ENCODE measurements around the gene MINDY3. TPM values are rescaled to one million over a fixed set of nuclear protein-coding genes. Genes with fewer than 3 reads are reported as not detected.
"Not testable (repeated sequence)": the region's sequence is repeated elsewhere in the genome, so short reads cannot be mapped to it uniquely, and the experiment has no call there.

MINDY3 gene
- total and polyA plus RNA-seq, 4 donors: 6.5 to 16.1 (median 12.3) TPM

DNA sequence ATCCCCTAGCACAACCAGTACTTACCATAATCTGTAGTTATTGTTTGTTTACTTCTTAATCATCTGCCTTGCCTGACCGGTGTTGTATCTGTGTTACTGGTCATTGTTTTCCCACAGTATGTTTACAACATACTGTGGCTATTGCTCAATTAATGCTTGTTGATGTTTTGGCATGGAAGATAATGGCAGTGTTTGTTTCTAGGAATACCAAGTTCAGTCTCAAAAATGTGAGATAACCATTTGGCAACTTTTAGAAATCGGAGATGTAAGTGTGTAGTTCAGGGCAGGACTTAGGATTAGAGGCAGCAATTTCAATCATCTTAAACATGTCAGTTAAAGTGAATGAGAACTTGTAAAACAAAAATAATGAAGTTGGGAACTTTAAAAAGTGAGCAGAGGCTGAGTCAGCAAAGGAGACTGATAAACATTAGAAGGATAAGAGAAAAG is 8.2 kb downstream of the MINDY3 start:
- peaks cover 0 to 9% (median 2%) of the 10 kb centered on the region in 4 donors for H3K4me1 ChIP-seq (ENCODE audit: control insufficient read depth in 4 of 4, insufficient read depth in 4 of 4, low read length in 3 of 4)
- no peak overlapping the region for H3K9ac ChIP-seq (ENCODE audit: low read depth in 1 of 2, low read length in 2 of 2)
- no peaks in the 10 kb centered on the region for H3K36me3 ChIP-seq (ENCODE audit: control insufficient read depth in 4 of 4, insufficient read depth in 3 of 4, low read depth in 1 of 4, low read length in 3 of 4)
- 40% methylated on average over 2 of the region's 2 CpGs for WGBS
- no peak for DNase-seq (ENCODE audit: low spot score)
- H3K27me3 ChIP-seq (ENCODE audit: control insufficient read depth in 4 of 4, insufficient read depth in 4 of 4, low read length in 3 of 4): no peaks in the 10 kb centered on the region
- TF ChIP-seq NR2F2 (IDR thresholded peaks at IDR 0.05) (no peak), TAF1 (conservative IDR thresholded peaks at IDR 0.05) (no peak), EGR1 (IDR thresholded peaks at IDR 0.05; ENCODE audit: low read depth in 2 of 2) (no peak), RXRA (IDR thresholded peaks at IDR 0.05) (no peak), RAD21 (IDR thresholded peaks at IDR 0.05) (no peak), FOXA1 (IDR thresholded peaks at IDR 0.05) (no peak), JUND (IDR thresholded peaks at IDR 0.05) (no peak), HNF4G (IDR thresholded peaks at IDR 0.05) (no peak), FOXA2 (IDR thresholded peaks at IDR 0.05) (no peak), GABPA (IDR thresholded peaks at IDR 0.05 in 1 of 2, conservative IDR thresholded peaks at IDR 0.05 in 1 of 2) (no peak), YY1 (IDR thresholded peaks at IDR 0.05) (no peak), SP1 (IDR thresholded peaks at IDR 0.05) (no peak), HNF4A (conservative IDR thresholded peaks at IDR 0.05) (no peak)
- TF ChIP-seq, protein P1, sequence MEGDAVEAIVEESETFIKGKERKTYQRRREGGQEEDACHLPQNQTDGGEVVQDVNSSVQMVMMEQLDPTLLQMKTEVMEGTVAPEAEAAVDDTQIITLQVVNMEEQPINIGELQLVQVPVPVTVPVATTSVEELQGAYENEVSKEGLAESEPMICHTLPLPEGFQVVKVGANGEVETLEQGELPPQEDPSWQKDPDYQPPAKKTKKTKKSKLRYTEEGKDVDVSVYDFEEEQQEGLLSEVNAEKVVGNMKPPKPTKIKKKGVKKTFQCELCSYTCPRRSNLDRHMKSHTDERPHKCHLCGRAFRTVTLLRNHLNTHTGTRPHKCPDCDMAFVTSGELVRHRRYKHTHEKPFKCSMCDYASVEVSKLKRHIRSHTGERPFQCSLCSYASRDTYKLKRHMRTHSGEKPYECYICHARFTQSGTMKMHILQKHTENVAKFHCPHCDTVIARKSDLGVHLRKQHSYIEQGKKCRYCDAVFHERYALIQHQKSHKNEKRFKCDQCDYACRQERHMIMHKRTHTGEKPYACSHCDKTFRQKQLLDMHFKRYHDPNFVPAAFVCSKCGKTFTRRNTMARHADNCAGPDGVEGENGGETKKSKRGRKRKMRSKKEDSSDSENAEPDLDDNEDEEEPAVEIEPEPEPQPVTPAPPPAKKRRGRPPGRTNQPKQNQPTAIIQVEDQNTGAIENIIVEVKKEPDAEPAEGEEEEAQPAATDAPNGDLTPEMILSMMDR (IDR thresholded peaks at IDR 0.05; ENCODE audit: low read depth, low read length, missing input control): no peak
- TF ChIP-seq, protein P2, sequence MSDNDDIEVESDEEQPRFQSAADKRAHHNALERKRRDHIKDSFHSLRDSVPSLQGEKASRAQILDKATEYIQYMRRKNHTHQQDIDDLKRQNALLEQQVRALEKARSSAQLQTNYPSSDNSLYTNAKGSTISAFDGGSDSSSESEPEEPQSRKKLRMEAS (IDR thresholded peaks at IDR 0.05): no peak
- TF ChIP-seq, protein P3, sequence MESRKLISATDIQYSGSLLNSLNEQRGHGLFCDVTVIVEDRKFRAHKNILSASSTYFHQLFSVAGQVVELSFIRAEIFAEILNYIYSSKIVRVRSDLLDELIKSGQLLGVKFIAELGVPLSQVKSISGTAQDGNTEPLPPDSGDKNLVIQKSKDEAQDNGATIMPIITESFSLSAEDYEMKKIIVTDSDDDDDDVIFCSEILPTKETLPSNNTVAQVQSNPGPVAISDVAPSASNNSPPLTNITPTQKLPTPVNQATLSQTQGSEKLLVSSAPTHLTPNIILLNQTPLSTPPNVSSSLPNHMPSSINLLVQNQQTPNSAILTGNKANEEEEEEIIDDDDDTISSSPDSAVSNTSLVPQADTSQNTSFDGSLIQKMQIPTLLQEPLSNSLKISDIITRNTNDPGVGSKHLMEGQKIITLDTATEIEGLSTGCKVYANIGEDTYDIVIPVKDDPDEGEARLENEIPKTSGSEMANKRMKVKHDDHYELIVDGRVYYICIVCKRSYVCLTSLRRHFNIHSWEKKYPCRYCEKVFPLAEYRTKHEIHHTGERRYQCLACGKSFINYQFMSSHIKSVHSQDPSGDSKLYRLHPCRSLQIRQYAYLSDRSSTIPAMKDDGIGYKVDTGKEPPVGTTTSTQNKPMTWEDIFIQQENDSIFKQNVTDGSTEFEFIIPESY (IDR thresholded peaks at IDR 0.05): no peak
- TF ChIP-seq, protein P4, sequence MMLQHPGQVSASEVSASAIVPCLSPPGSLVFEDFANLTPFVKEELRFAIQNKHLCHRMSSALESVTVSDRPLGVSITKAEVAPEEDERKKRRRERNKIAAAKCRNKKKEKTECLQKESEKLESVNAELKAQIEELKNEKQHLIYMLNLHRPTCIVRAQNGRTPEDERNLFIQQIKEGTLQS (IDR thresholded peaks at IDR 0.05): no peak
- TF ChIP-seq, protein P5, sequence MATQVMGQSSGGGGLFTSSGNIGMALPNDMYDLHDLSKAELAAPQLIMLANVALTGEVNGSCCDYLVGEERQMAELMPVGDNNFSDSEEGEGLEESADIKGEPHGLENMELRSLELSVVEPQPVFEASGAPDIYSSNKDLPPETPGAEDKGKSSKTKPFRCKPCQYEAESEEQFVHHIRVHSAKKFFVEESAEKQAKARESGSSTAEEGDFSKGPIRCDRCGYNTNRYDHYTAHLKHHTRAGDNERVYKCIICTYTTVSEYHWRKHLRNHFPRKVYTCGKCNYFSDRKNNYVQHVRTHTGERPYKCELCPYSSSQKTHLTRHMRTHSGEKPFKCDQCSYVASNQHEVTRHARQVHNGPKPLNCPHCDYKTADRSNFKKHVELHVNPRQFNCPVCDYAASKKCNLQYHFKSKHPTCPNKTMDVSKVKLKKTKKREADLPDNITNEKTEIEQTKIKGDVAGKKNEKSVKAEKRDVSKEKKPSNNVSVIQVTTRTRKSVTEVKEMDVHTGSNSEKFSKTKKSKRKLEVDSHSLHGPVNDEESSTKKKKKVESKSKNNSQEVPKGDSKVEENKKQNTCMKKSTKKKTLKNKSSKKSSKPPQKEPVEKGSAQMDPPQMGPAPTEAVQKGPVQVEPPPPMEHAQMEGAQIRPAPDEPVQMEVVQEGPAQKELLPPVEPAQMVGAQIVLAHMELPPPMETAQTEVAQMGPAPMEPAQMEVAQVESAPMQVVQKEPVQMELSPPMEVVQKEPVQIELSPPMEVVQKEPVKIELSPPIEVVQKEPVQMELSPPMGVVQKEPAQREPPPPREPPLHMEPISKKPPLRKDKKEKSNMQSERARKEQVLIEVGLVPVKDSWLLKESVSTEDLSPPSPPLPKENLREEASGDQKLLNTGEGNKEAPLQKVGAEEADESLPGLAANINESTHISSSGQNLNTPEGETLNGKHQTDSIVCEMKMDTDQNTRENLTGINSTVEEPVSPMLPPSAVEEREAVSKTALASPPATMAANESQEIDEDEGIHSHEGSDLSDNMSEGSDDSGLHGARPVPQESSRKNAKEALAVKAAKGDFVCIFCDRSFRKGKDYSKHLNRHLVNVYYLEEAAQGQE (IDR thresholded peaks at IDR 0.05): no peak
- no peak overlapping the region for H3K27ac ChIP-seq (ENCODE audit: low read depth in 1 of 2, low read length in 2 of 2)
- H3K9me3 ChIP-seq (ENCODE audit: control insufficient read depth in 4 of 4, low read length in 3 of 4): no peaks in the 10 kb centered on the region
- no peak overlapping the region for H3K4me3 ChIP-seq (ENCODE audit: low read depth in 1 of 3, low read length in 3 of 3)

DNA sequence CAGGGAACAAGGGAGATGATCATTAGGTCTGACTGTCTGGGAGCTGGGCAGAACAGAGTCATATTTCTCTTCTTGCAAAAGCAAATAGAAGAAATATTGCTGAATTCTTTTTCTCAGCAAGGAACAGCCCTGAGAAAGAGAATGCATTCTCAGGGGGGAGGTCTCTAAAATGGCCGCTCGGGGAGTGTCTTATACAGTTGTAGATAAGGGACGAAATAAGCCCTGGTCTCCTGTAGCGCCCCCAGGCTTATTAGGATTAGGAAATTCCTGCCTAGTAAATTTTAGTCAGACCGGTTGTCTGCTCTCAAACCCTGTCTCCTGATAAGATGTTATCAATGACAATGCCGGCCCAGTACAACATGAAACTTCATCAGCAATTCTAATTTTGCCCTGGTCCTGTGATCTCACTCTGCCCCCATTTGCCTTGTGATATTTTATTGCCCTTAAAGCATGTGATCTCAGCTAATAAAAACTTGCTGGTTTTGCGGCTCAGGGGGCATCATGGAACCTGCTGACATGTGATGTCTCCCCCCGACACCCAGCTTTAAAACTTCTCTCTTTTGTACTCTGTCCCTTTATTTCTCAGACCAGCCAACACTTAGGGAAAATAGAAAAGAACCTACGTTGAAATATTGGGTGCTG is 9.8 kb downstream of the MINDY3 start:
- not testable (repeated sequence) for H3K9ac ChIP-seq (ENCODE audit: low read depth in 1 of 2, low read length in 2 of 2); H3K27ac ChIP-seq (ENCODE audit: low read depth in 1 of 2, low read length in 2 of 2); H3K27me3 ChIP-seq (ENCODE audit: control insufficient read depth in 4 of 4, insufficient read depth in 4 of 4, low read length in 3 of 4); H3K4me3 ChIP-seq (ENCODE audit: low read depth in 1 of 3, low read length in 3 of 3); H3K9me3 ChIP-seq (ENCODE audit: control insufficient read depth in 4 of 4, low read length in 3 of 4); H3K4me1 ChIP-seq (ENCODE audit: control insufficient read depth in 4 of 4, insufficient read depth in 4 of 4, low read length in 3 of 4); H3K36me3 ChIP-seq (ENCODE audit: control insufficient read depth in 4 of 4, insufficient read depth in 3 of 4, low read depth in 1 of 4, low read length in 3 of 4); DNase-seq (ENCODE audit: low spot score)
- WGBS: 96% methylated on average over 9 of the region's 9 CpGs
